GM23338 (cell line): Measurements from ENCODE around the gene ANO6. TPM values are rescaled to one million over a fixed set of nuclear protein-coding genes. Genes with fewer than 3 reads are reported as not detected.

Experiments
- ATAC-seq: fragments of 200-7000 bp; cut with Tn5 transposase; 3 replicates; pipeline ENCODE4 v1.9.1; 2020
- DNase-seq: peaks from one replicate; pipeline ENCODE4 v3.0.0-alpha.2; 2015; ENCODE audit warnings: low spot score
- H2AFZ ChIP-seq: fragments of 200-600 bp; sonication (generic); 2 replicates; pipeline ENCODE4 v1.8.0; 2016; ENCODE audit warnings: antibody characterized with exemption, mild to moderate bottlenecking, moderate library complexity
- H3F3A ChIP-seq: fragments of 200-600 bp; sonication (generic); replicated peaks from 2 replicates; pipeline ENCODE4 v1.8.0; 2017; ENCODE audit warnings: antibody characterized with exemption, mixed run types, low read depth
- H3K27ac ChIP-seq: fragments of 200-600 bp; sonication (generic); 2 replicates; pipeline ENCODE4 v1.6.1; 2016; ENCODE audit warnings: low read depth
- H3K27me3 ChIP-seq: fragments of 200-600 bp; sonication (generic); 2 replicates; pipeline ENCODE4 v1.8.0; 2016; ENCODE audit warnings: mild to moderate bottlenecking, mixed run types, moderate library complexity; ENCODE audit not compliant: insufficient read depth
- H3K36me3 ChIP-seq: fragments of 200-600 bp; sonication (generic); 2 replicates; pipeline ENCODE4 v1.8.0; 2016; ENCODE audit warnings: mild to moderate bottlenecking; ENCODE audit not compliant: insufficient read depth
- H3K4me1 ChIP-seq: fragments of 200-600 bp; sonication (generic); 2 replicates; pipeline ENCODE4 v1.8.0; 2016; ENCODE audit warnings: mild to moderate bottlenecking, moderate library complexity; ENCODE audit not compliant: insufficient read depth
- H3K4me2 ChIP-seq: fragments of 200-600 bp; sonication (generic); 2 replicates; pipeline ENCODE4 v1.7.1; 2017; ENCODE audit warnings: mixed run types
- H3K4me3 ChIP-seq: fragments of 200-600 bp; sonication (generic); 2 replicates; pipeline ENCODE4 v1.6.1; 2016; ENCODE audit warnings: mixed run types
- H3K79me2 ChIP-seq: fragments of 200-600 bp; sonication (generic); replicated peaks from 2 replicates; pipeline ENCODE4 v1.8.0; 2017; ENCODE audit warnings: mild to moderate bottlenecking; ENCODE audit not compliant: insufficient read depth
- H3K9me2 ChIP-seq: fragments of 200-600 bp; sonication (generic); 2 replicates; pipeline ENCODE4 v1.8.0; 2017; ENCODE audit not compliant: insufficient read depth
- H4K20me1 ChIP-seq: fragments of 200-600 bp; sonication (generic); replicated peaks from 2 replicates; pipeline ENCODE4 v1.8.0; 2017; ENCODE audit warnings: mild to moderate bottlenecking; ENCODE audit not compliant: insufficient read depth
- H3K27ac Mint-ChIP-seq: 2 replicates; pipeline ENCODE4 v1.8.0; 2020; ENCODE audit warnings: inconsistent platforms, mild to moderate bottlenecking, moderate library complexity, mixed read lengths
- H3K27me3 Mint-ChIP-seq: 3 replicates; pipeline ENCODE4 v1.8.0; 2022; ENCODE audit warnings: low read depth, mild to moderate bottlenecking, moderate library complexity, mixed read lengths, inconsistent platforms; ENCODE audit not compliant: insufficient read depth, poor library complexity
- H3K36me3 Mint-ChIP-seq: 3 replicates; pipeline ENCODE4 v1.8.0; 2021; ENCODE audit warnings: low read depth, mild to moderate bottlenecking, inconsistent platforms, moderate library complexity, mixed read lengths
- H3K4me1 Mint-ChIP-seq: 3 replicates; pipeline ENCODE4 v1.8.0; 2020; ENCODE audit warnings: mild to moderate bottlenecking, inconsistent platforms, mixed read lengths
- H3K4me3 Mint-ChIP-seq: 3 replicates; pipeline ENCODE4 v1.8.0; 2021; ENCODE audit warnings: moderate library complexity, mild to moderate bottlenecking, inconsistent platforms, mixed read lengths
- H3K9me3 Mint-ChIP-seq: 3 replicates; pipeline ENCODE4 v1.8.0; 2020; ENCODE audit warnings: moderate library complexity, mild to moderate bottlenecking, inconsistent platforms, mixed read lengths
- CREB1 ChIP-seq: fragments of 250-450 bp; sonication (Bioruptor Pico); IDR thresholded peaks from 2 replicates; pipeline ENCODE4 v1.5.0; 2020; ENCODE audit warnings: low read depth, mild to moderate bottlenecking, moderate library complexity
- CTCF ChIP-seq, 2 experiments: fragments of 200-600 bp in 1 of 2; sonication (generic) in 1 of 2; conservative IDR thresholded peaks; 2 replicates each; pipeline versions ENCODE4 v1.5.1 to v1.6.1; 2016 to 2017; ENCODE audit warnings: antibody characterized with exemption in 2 of 2, low read depth in 2 of 2, mild to moderate bottlenecking in 2 of 2, moderate library complexity in 1 of 2
- ETS1 ChIP-seq: IDR thresholded peaks from 2 replicates; pipeline ENCODE4 v1.6.1; 2016; ENCODE audit warnings: antibody characterized with exemption
- EZH2phosphoT487 ChIP-seq: fragments of 200-600 bp; sonication (generic); IDR thresholded peaks from one replicate; pipeline ENCODE4 v1.8.1; 2018; ENCODE audit warnings: antibody characterized with exemption; ENCODE audit not compliant: unreplicated experiment
- NANOG ChIP-seq: IDR thresholded peaks from 2 replicates; pipeline ENCODE4 v1.6.1; 2016; ENCODE audit warnings: antibody characterized with exemption, borderline replicate concordance
- POLR2AphosphoS5 ChIP-seq: IDR thresholded peaks from 2 replicates; pipeline ENCODE4 v1.6.1; 2016; ENCODE audit warnings: antibody characterized with exemption, low read depth
- ZNF114 ChIP-seq: fragments of 250-450 bp; sonication (Bioruptor Pico); IDR thresholded peaks from 2 replicates; pipeline ENCODE4 v1.5.0; 2020; ENCODE audit warnings: mild to moderate bottlenecking, moderate library complexity
- ZNF331 ChIP-seq: fragments of 250-450 bp; sonication (Bioruptor Pico); IDR thresholded peaks from 2 replicates; pipeline ENCODE4 v1.5.0; 2020; ENCODE audit warnings: low read depth, mild to moderate bottlenecking, moderate library complexity
- ZNF462 ChIP-seq: fragments of 250-450 bp; sonication (Bioruptor Pico); IDR thresholded peaks from 2 replicates; pipeline ENCODE4 v1.5.0; 2020; ENCODE audit warnings: mild to moderate bottlenecking, moderate library complexity
- polyA plus RNA-seq: library from polyadenylated mRNA; unstranded; fragments of >200 nt; fragmentation: Nextera tagmentation; extraction: Ambion mirVana; gene quantifications from 2 replicates; pipeline ENCODE4 v1.2.1, GENCODE V29; 2016
- total RNA-seq: library from RNA; depleted of rRNA; stranded (reverse); fragments of >200 nt; shearing (Covaris generic); gene quantifications from 2 replicates; pipeline ENCODE4 v1.2.3, GENCODE V29; 2014

The ANO6 gene
- total and polyA plus RNA-seq, 2 experiments from 2014 or later: 21.1 to 48.9 TPM

GRCh38 chr12:45205165-45205825, 10.6 kb upstream of the ANO6 start:
- H3K4me3 ChIP-seq: no peak overlapping the region
- H3K4me1 Mint-ChIP-seq: no peaks in the 10 kb centered on the region
- no peak overlapping the region for H3K27ac Mint-ChIP-seq
- peaks cover 6% of the 10 kb centered on the region; the same call in 1 of the 2 replicates for H3K79me2 ChIP-seq
- H3K4me1 ChIP-seq: no peaks in the 10 kb centered on the region
- no peak overlapping the region for H3K4me2 ChIP-seq
- ATAC-seq (no peak), DNase-seq (no peak)
- H3K9me3 Mint-ChIP-seq: no peaks in the 10 kb centered on the region
- no peak overlapping the region for H3K27ac ChIP-seq
- H3F3A ChIP-seq: no peaks in the 10 kb centered on the region
- H4K20me1 ChIP-seq: no peaks in the 10 kb centered on the region; the same call in none of the 2 replicates
- 0 out of 2 replicates have a peak, but pooled peaks cover 2% of the 10 kb centered on the region for H3K9me2 ChIP-seq
- H3K36me3 Mint-ChIP-seq: no peaks in the 10 kb centered on the region
- TF ChIP-seq EZH2phosphoT487 (no peak), CREB1 (CRISPR knock-in tag) (no peak)
- no peaks in the 10 kb centered on the region for H3K27me3 ChIP-seq
- H3K4me3 Mint-ChIP-seq: no peak overlapping the region
- no peak overlapping the region for H2AFZ ChIP-seq
- H3K27me3 Mint-ChIP-seq: no peaks in the 10 kb centered on the region
- H3K36me3 ChIP-seq: no peaks in the 10 kb centered on the region

- H3K4me2 ChIP-seq: no peak overlapping the region
- H3K9me2 ChIP-seq: 0 out of 2 replicates have a peak, but pooled peaks cover 2% of the 10 kb centered on the region
- H3K27me3 ChIP-seq: no peaks in the 10 kb centered on the region
- Mint-ChIP-seq H3K4me3 (no peak overlapping the region), H3K27ac (no peak overlapping the region), H3K36me3 (no peaks in the 10 kb centered on the region), H3K9me3 (no peaks in the 10 kb centered on the region), H3K4me1 (peaks cover under 1% of the 10 kb centered on the region; the same call in 2 of the 3 replicates), H3K27me3 (no peaks in the 10 kb centered on the region)
- ATAC-seq: no peak
- DNase-seq: no peak
- no peaks in the 10 kb centered on the region for H3K4me1 ChIP-seq
- peaks cover 14% of the 10 kb centered on the region for H3K79me2 ChIP-seq
- no peaks in the 10 kb centered on the region for H3F3A ChIP-seq
- H4K20me1 ChIP-seq: no peaks in the 10 kb centered on the region
- H3K4me3 ChIP-seq: no peak overlapping the region
- H3K27ac ChIP-seq: no peak overlapping the region
- H2AFZ ChIP-seq: no peak overlapping the region
- no peaks in the 10 kb centered on the region for H3K36me3 ChIP-seq
- TF ChIP-seq ZNF114 (CRISPR knock-in tag) (no peak), ZNF462 (CRISPR knock-in tag) (no peak), EZH2phosphoT487 (no peak), NANOG (no peak), POLR2AphosphoS5 (no peak), ETS1 (no peak), ZNF331 (no peak), CTCF (conservative IDR thresholded peaks at IDR 0.05; ENCODE audit: low read depth in 2 of 2) (no peak)
These were observed 7.0 kb upstream of the ANO6 start for GRCh38 chr12:45208604-45209487.
